ENCODE data around the gene NEXN.
"Not testable (repeated sequence)": the region's sequence is repeated elsewhere in the genome, so short reads cannot be mapped to it uniquely, and the experiment has no call there.

Gene NEXN

DNA sequence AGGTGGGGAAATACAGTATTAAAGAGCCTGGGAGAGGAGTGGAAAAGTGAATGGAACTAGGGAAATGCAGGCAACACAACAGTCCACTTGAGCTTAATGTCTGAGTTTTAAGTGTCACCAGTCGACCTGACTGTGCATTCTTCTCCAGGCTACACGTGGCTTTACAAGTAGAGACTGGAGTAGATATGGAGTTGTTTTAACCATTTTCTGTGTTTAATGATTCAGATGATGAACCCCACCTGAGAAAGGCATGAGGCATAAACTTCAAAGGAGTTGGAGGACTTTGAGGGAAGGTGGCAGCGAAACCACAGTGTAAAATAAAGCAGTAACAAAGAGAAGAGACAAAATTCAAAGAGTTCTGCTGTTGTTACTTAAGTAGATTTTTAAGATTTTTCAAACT is 77.9 kb downstream of the NEXN start:
- no peak for DNase-seq

DNA sequence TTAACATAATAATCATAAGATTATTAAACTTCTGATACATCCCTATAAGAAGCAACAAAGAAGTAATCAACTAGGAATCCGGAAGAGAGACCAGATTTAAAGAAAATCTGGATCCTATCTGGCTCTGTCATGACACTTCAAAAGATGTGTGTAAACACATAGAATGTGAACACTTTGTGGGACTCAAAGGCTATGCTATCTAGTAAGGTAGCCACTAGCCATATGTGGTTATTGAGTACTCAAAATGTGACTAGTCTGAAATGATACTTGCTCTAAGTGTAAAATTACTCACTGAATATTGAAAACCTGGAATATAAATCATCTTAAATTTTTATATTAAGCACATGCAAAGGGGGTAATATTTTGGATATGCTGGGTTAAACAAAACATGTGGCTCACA is 81.8 kb downstream of the NEXN start:
- no peak for DNase-seq

DNA sequence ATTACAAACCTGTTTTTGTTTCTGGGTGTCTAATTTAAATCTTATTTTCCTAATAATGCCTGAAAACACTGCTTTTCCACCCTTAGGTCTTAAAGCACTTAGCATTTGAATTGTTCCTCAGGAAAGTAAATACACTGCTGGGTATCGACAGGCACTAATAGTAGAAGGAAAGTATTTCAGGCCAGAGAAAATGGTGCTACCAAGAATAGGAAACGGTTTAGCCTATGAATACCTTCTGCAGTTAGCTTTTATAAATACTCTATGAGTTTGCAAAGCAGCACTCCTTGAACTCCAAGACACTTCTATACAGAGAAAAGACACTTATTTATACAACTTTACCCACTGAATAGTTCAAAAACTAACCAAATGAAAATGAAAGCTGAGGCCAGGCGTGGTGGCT is 83.7 kb downstream of the NEXN start:
- DNase-seq: no peak

DNA sequence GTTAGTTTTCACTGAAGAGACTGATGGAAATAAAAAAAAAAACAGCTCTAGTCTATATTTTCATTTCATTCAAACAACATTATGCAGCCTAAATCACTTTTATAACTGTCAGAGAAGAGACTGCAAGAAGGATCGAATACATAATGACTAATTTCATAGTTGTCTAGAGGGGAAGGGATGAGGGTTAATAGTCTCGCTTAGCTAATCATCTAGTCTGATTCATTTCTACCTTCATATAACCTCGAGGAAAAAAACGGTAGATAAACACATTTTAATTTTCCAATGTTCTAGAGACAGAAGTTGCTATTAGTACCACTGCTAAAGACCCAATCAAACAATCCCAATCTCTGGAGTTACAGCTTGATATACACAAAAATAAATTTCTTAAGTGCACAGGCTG is 87.0 kb downstream of the NEXN start:
- no peak for DNase-seq

DNA sequence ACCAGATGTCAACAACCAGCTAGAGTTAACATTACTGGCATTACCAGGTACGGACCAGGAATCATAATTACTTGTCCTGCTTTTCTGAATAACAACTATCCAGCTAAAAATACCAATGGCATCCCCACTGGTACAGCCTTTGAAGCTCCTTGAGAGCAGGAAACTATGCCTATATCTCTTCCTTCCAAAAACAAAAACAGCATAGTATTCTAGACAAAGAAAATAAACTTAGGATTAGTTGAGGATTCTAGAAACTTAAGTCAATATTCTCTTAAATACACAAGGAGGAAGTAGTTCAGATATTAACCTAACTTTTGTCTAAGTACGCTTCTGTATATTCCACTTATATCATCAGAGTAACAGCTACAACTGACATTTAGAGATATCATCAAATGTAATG is 87.5 kb downstream of the NEXN start:
- no peak for DNase-seq

DNA sequence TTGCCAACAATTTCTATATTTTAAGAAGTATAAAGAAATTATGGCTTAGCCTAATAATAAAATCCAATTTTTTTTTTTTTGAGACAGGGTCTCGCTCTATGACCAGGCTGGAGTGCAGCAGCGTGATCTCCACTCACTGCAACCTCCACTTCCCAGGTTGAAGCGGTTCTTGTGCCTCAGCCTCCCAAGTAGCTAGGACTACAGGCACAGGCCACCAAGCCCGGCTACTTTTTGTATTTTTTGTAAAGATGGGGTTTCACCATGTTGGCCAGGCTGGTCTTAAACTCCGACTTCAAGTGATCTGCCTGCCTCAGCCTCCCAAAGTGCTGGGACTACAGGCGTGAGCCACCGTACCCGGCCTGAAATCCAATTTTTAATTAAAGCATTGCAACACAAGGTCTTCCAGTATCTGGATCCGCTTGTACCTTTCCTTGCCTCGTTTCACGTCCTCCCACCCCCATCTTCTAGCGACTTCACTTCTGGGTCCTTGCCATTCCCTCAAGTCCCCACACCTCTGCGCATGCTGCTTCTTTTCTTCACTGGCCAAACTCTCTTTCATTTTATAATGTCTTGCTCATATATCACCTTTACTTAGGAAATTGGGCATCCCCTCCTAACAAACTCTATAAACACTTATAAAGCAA is 88.1 kb downstream of the NEXN start:
- no peak for DNase-seq

DNA sequence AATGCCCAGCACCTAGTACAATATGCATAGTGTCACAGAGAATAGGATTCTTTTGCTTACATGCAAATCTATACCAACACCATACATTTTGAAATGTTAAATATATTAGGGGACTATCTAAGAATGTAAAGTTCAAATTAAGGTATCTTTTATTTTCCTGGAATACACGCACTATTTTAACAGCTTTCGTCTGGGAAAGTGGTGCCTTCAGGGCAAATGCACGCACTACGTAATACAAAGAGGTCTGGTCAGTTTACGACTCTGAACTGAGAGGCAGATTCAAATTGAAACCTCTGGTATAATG is 89.5 kb downstream of the NEXN start:
- DNase-seq: no peak

DNA sequence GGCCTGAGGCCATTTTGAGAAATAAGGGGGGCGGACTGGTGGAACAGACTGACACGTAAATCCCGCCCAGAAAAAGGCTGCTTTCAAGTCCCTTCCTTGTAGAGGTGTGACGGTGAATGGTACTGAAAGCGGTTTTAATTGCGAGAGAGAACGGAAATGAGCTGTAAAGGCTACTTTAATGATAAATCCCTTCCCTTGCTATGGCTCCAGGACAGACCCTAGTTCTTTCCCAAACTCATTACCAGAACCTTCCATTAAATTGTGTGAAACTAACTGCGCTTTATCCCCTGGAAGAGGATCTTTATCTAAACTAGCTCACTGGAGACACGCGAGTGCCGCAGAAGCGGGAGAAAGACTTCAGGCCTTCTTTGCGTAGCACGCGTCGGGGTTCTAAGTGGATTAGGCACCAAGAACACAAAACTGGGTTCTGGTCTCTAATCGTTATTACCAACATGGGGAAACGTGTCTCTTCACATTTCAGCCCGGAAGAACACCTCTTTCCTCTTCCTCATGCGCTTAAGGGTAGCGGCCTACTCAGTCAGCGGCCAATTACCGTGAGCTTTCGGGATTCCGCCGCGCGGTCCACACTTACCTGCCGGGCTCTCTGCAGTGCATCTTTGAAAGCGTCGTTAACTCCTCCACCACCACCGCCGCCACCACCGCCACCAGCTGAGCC is 90.0 kb downstream of the NEXN start:
- peak; percentile 87 for DNase-seq

DNA sequence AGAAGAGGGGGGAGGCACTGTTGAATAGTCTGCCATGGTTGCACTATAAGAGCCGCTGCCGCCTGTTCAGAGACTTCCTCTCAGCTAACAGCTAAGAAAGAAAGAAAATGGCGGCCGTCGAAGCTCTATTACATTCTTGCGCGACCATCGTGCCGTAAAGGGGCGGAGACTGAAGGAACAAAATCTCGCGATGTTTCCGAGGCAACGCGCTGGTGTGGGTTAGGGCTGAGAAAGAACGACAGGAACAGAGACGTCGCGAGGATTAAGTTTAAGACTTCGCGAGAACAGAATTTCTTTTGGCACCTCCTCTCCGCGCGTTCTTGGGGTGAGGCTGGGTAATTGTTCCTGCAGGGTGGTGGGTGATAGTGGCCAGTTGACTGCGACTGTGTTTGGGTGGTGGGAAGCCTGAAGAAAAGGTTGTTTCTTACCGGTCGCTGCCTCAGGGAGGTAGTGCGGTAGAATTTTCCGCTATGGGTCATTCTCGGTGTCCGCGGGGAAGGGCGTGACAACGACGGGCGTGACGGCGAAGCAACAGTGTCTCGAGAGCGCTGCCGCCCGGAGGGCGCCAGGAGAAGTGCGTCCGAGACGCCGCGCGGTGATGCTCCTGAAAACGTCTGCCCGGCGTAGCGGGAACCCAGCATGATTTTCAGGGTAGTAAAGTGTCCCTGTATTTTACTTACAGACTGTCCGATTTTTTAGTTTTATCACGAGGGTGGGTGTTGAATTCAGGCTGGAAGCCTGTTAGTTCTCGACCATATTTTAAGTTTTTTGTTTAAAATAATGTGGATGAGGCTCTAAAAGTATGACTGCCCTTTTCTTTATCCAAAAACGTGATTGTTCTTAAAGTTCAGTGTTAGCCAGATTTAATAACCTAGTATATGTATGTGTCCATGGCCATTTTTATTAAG is 90.8 kb downstream of the NEXN start, which contains the start of gene FUBP1:
FUBP1 (minus strand) TSS at position 104 of the 908 bp plus-strand sequence; CDS start at position 36, 68 bp downstream.
- peak; percentile 96 for DNase-seq

DNA sequence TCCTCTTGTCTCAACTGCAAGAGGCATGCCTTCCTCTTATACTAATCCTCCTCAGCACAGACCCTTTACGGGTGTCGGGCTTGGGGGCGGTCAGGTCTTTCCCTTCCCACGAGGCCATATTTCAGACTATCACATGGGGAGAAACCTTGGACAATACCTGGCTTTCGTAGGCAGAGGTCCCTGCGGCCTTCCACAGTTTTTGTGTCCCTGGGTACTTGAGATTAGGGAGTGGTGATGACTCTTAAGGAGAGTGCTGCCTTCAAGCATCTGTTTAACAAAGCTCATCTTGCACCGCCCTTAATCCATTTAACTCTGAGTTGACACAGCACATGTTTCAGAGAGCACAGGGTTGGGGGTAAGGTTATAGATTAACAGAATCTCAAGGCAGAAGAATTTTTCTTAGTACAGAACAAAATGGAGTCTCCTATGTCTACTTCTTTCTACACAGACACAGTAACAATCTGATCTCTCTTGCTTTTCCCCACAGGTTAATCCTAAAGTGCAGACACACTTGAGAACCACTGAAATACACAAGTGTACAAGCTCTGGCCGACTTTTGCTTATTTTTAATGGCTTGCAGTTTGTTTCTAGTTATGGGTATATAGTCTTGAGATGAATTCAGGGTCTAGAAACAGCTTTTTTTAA is 95.0 kb downstream of the NEXN start:
- DNase-seq: not testable (repeated sequence)

DNA sequence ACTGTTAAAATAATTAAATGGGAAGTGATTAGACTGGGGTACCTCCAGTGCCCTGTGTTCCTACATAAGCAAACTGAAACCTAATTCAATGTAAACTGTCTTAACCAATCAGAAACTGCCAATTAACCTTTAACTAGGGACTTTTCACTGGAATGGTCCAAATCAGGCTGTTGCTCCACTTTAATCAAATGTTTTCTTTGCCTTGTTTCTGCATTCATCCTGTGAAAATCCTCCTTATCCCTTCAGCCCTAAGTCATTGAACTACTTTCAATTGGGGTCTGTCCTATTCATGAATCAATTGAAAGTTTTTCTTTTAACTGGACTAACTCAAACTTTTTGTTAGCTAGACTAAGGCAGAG is 95.6 kb downstream of the NEXN start:
- no peak for DNase-seq

DNA sequence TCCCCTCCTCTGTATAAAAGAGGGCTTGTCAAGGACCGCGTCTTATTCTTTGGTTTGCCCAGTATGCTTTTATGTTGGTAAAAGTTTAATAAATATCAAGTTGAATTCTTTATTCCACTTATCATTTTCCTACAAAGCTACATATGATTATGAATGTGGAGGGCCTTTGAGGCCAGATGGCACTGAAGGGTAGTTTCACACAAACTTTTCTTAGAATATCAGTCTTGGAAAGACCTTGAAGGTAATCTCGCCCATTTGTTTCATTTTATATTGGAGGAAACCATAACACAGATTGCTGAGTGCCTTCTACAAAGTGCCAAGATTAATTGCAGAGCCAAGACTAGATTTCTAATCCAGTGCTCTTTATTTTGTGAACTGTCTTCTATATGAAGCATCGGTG is 96.2 kb downstream of the NEXN start:
- no peak for DNase-seq

DNA sequence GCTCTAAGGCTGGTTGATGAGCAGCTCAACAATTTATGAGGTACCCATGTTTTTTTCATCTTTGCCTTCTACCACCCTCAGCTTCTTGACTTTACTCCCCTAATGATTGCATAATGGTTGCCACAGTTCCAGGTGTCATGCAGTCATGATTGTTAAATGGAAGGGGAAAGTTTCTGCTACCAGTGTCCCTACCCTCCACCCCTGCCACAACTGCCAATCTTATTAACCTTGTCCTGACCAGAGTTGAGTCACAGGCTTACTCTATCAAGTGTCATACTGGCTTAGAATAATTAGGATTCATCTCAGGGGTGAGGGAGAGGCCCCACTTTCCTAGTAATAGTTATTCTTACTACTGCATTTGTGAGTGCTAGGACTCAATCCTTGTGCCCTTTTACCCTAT is 98.4 kb downstream of the NEXN start:
- DNase-seq: peak; percentile 10

DNA sequence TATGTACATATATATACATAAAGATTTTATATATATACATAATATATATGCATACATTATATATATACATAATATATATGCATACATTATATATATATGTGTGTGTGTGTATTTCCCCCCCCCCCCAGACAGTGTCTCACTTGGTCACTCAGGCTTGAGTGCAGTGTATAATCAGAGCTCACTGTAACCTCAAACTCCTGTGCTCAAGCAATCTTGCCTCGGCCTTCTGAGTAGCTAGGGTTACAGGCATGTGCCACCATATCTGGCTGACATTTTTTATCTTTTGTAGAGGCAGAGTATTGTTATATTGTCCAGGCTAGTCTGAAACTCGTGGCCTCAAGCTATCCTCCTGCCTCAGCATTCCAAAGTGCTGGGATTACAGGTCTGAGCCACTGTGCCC is 99.5 kb downstream of the NEXN start:
- DNase-seq: no peak

DNA sequence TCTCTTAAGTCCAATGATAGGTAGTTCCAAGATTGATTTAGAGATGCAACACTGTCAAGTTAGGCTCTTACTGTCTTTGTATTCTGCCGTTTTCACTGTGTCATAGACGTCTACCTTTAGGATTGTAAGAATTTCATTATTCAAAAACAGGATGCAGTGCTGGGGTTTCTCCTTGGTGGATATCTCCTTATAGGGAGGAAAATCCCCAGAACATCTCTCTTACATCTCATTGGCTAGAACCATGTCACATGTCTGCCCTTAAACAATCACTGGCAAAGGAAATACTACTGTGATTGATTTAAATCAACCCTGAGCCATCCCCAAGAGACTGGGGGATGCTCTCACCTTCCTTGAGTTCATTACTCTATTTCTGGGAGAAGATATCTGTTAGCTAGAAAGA is 101.3 kb downstream of the NEXN start:
- DNase-seq: no peak

DNA sequence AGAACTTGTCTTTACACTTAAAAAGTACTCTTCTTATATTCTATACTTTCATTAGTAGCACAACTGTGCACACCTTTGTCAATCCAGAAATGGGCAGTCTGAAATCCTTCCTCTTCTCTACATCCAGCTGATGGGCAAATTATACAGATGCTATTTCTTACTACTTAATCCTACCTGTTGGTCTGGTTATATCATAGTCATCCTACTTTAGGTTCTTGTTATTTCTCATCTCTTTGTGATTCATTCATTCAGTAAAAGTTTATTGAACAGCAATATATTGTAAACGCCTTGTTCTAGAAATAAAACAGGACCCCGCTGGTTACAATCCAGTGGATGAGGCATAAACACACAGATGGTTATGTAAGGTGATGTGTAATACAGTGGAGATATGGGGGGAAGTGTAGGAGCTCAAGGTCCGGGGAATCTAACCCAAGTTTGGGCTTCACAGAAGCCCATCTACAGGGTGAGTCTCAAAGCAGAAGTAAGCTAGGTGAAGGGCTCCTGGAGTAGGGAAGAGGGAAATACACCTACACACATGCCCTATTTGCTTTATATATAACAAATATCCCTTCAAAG is 102.3 kb downstream of the NEXN start:
- no peak for DNase-seq

DNA sequence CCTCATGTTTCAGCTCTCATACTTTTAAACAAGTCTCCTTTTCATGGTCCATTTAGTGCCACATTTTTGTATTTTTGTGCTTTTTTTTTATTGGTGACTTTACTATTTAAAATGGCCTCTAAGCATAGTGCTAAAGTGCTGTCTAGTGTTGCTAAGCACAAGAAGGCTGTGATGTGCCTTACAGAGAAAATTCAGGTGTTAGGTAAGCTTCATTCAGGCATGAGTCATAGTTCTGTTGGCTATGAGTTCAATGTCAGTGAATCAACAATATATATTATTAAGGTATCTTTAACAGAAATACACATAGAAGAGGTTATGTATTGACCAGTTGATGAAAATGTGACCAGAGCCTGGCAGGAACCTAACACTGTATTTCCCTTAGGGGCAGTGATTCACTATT is 103.2 kb downstream of the NEXN start:
- DNase-seq: no peak

All from stimulated activated CD4-positive, alpha-beta T cell treated with anti-CD3 and anti-CD28 coated beads, Interleukin-4, amount 100 ng/mL, for 24 hours (primary cell).